GM10266 (cell line): Measurements from ENCODE around the gene ABLIM2.

Experiments used
- DNase-seq: peaks from one replicate; pipeline ENCODE4 v3.0.0; 2012; ENCODE audit errors: extremely low spot score
- CTCF ChIP-seq: IDR thresholded peaks from 2 replicates; pipeline ENCODE4 v1.5.1; 2012; ENCODE audit warnings: mild to moderate bottlenecking, low read depth; ENCODE audit not compliant: control insufficient read depth, insufficient read depth; ENCODE audit errors: missing control alignments

ABLIM2 gene

GRCh38 chr4:8158710-8159536 lies at the start of gene ABLIM2:
ABLIM2 (minus strand) TSS chr4:8158813; CDS start chr4:8158689, 124 bp downstream.
- DNase-seq = peak; percentile 100
- TF ChIP-seq CTCF = no peak

- no peak for TF ChIP-seq CTCF
- no peak for DNase-seq
These were observed 48.7 kb upstream of the ABLIM2 start for GRCh38 chr4:8207314-8207713.

- DNase-seq = no peak
- no peak for TF ChIP-seq CTCF
These were observed 47.4 kb upstream of the ABLIM2 start for GRCh38 chr4:8205749-8206611.

GRCh38 chr4:8205241-8205707 lies 46.7 kb upstream of the ABLIM2 start:
- DNase-seq = no peak
- TF ChIP-seq CTCF = no peak

GRCh38 chr4:8204576-8205227 lies 46.1 kb upstream of the ABLIM2 start:
- no peak for DNase-seq
- TF ChIP-seq CTCF = no peak

GRCh38 chr4:8203817-8204216 lies 45.2 kb upstream of the ABLIM2 start:
- no peak for DNase-seq
- TF ChIP-seq CTCF = no peak
